ENCODE measurements around the gene SLIT3.

- TF ChIP-seq CTCF (conservative IDR thresholded peaks at IDR 0.05; ENCODE audit: low read depth in 2 of 2) (no peak), ZNF114 (CRISPR knock-in tag; IDR thresholded peaks at IDR 0.05) (no peak), ZNF331 (CRISPR knock-in tag; IDR thresholded peaks at IDR 0.05; ENCODE audit: low read depth) (no peak), EZH2 (IDR thresholded peaks at IDR 0.05; ENCODE audit: low read depth, unreplicated experiment) (no peak), JUNB (IDR thresholded peaks at IDR 0.05; ENCODE audit: unreplicated experiment) (no peak), NANOG (IDR thresholded peaks at IDR 0.05; ENCODE audit: borderline replicate concordance) (no peak), POLR2AphosphoS5 (IDR thresholded peaks at IDR 0.05; ENCODE audit: low read depth) (no peak), CREB1 (CRISPR knock-in tag; IDR thresholded peaks at IDR 0.05; ENCODE audit: low read depth) (no peak), EZH2phosphoT487 (IDR thresholded peaks at IDR 0.05; ENCODE audit: unreplicated experiment) (no peak), STAT1 (IDR thresholded peaks at IDR 0.05; ENCODE audit: unreplicated experiment) (no peak)
- TF ChIP-seq, protein P1, sequence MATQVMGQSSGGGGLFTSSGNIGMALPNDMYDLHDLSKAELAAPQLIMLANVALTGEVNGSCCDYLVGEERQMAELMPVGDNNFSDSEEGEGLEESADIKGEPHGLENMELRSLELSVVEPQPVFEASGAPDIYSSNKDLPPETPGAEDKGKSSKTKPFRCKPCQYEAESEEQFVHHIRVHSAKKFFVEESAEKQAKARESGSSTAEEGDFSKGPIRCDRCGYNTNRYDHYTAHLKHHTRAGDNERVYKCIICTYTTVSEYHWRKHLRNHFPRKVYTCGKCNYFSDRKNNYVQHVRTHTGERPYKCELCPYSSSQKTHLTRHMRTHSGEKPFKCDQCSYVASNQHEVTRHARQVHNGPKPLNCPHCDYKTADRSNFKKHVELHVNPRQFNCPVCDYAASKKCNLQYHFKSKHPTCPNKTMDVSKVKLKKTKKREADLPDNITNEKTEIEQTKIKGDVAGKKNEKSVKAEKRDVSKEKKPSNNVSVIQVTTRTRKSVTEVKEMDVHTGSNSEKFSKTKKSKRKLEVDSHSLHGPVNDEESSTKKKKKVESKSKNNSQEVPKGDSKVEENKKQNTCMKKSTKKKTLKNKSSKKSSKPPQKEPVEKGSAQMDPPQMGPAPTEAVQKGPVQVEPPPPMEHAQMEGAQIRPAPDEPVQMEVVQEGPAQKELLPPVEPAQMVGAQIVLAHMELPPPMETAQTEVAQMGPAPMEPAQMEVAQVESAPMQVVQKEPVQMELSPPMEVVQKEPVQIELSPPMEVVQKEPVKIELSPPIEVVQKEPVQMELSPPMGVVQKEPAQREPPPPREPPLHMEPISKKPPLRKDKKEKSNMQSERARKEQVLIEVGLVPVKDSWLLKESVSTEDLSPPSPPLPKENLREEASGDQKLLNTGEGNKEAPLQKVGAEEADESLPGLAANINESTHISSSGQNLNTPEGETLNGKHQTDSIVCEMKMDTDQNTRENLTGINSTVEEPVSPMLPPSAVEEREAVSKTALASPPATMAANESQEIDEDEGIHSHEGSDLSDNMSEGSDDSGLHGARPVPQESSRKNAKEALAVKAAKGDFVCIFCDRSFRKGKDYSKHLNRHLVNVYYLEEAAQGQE (IDR thresholded peaks at IDR 0.05; ENCODE audit: unreplicated experiment): no peak
Observed at GRCh38 chr5:169024421-169024820, 276.5 kb downstream of the SLIT3 start.

All from GM23338 (cell line).